ENCODE measurements around the gene PLXDC2.

DNA sequence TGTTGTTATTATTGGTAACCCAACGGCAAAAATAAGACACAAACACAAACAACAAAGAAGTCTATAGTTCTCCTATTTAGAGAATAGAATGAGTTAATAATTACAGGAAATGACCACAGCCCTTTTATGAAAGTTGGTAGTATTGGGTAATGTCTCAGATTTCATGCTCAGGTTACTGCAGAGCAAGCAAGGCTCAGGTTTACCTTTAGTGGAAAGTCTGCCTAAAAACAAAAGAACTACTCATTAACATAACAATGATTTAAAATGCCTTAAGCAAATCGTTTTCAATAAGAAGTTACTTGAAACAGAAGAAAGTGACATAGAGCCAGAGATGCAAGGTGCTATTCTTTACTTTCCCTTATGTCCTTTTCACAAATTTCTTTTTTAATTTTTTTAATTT is 441.2 kb downstream of the PLXDC2 start:
- TF ChIP-seq POLR2A (IDR thresholded peaks at IDR 0.05; ENCODE audit: low read length) (no peak), GATA1 (IDR thresholded peaks at IDR 0.05; ENCODE audit: low read depth, low read length) (no peak)

Measured in erythroblast (primary cell).